K562 (cell line): ENCODE measurements around the gene SELENOO. TPM values are rescaled to one million over a fixed set of nuclear protein-coding genes. Genes with fewer than 3 reads are reported as not detected.

Experiments used
- CBFB ChIP-seq: sonication (generic); formaldehyde crosslinking; IDR thresholded peaks from 2 replicates; pipeline ENCODE4 v1.4.0; 2020; ENCODE audit warnings: mild to moderate bottlenecking, missing genetic modification reagents
- CEBPG ChIP-seq, 3 experiments: fragments of 200-800 bp in 1 of 3; sonication (Bioruptor generic) in 1 of 3; sonication (generic) in 1 of 3; formaldehyde crosslinking in 1 of 3; IDR thresholded peaks in 2 of 3; conservative IDR thresholded peaks in 1 of 3; 2 replicates each; pipeline versions ENCODE4 v1.6.1 to v1.8.0; 2016 to 2022; ENCODE audit warnings: missing compliant biosample characterization in 2 of 3, missing genetic modification characterization in 2 of 3, mild to moderate bottlenecking in 1 of 3, missing genetic modification reagents in 1 of 3
- CSDE1 ChIP-seq, 2 experiments: fragments of 450-650 bp; IDR thresholded peaks; 2 replicates each; pipeline ENCODE4 v1.6.1; 2016; ENCODE audit warnings: mild to moderate bottlenecking in 1 of 2
- DDX20 ChIP-seq: fragments of 450-650 bp; IDR thresholded peaks from 2 replicates; pipeline ENCODE4 v1.6.1; 2016; ENCODE audit warnings: missing genetic modification characterization, low read depth, mild to moderate bottlenecking, missing compliant biosample characterization, moderate library complexity
- DEAF1 ChIP-seq: fragments of 450-650 bp; formaldehyde crosslinking; IDR thresholded peaks from 2 replicates; pipeline ENCODE4 v1.4.0; 2020; ENCODE audit warnings: mild to moderate bottlenecking, moderate library complexity
- FOXK2 ChIP-seq, 2 experiments: fragments of 450-650 bp; IDR thresholded peaks in 1 of 2; conservative IDR thresholded peaks in 1 of 2; 2 replicates each; pipeline ENCODE4 v1.6.1; 2016; ENCODE audit warnings: low read depth in 2 of 2, mild to moderate bottlenecking in 1 of 2
- KDM2B ChIP-seq: fragments of 250-450 bp; sonication (Bioruptor Pico); IDR thresholded peaks from 2 replicates; pipeline ENCODE4 v1.8.0; 2021; ENCODE audit warnings: mild to moderate bottlenecking, moderate library complexity
- MEF2A ChIP-seq: IDR thresholded peaks from 2 replicates; pipeline ENCODE4 v1.6.1; 2011; ENCODE audit warnings: low read depth, mild to moderate bottlenecking, low read length, moderate library complexity; ENCODE audit not compliant: control insufficient read depth
- NCOR1 ChIP-seq: fragments of 450-650 bp; IDR thresholded peaks from 2 replicates; pipeline ENCODE4 v1.6.1; 2016; ENCODE audit warnings: mild to moderate bottlenecking, moderate library complexity
- SAFB ChIP-seq: fragments of 200-400 bp; formaldehyde crosslinking; IDR thresholded peaks from 2 replicates; pipeline ENCODE4 v1.6.1; 2017; ENCODE audit warnings: low read depth, low read length, borderline replicate concordance
- SMAD1 ChIP-seq: fragments of 150-350 bp; IDR thresholded peaks from 2 replicates; pipeline ENCODE4 v1.6.1; 2014; ENCODE audit warnings: low read length, low read depth; ENCODE audit not compliant: partially characterized antibody
- ZFP91 ChIP-seq: sonication (generic); formaldehyde crosslinking; IDR thresholded peaks from 2 replicates; pipeline ENCODE4 v1.8.0; 2022; ENCODE audit warnings: mild to moderate bottlenecking, missing genetic modification reagents
- ZNF551 ChIP-seq: fragments of 250-450 bp; sonication (Bioruptor Pico); IDR thresholded peaks from 2 replicates; pipeline ENCODE4 v1.5.0; 2021; ENCODE audit warnings: mild to moderate bottlenecking, moderate library complexity
- ZZZ3 ChIP-seq: fragments of 450-650 bp; IDR thresholded peaks from 2 replicates; pipeline ENCODE4 v1.6.1; 2016; ENCODE audit warnings: antibody characterized with exemption, mild to moderate bottlenecking, moderate library complexity
- polyA plus RNA-seq, 8 experiments: library from polyadenylated mRNA; depleted of rRNA in 4 of 8; stranded (reverse) in 5 of 8; unstranded in 3 of 8; fragments of >200 nt; fragmentation: Nextera tagmentation in 2 of 8; fragmentation: Illumina TruSeq in 1 of 8; extraction: Ambion mirVana in 2 of 8; extraction: Trizol in 1 of 8; gene quantifications; 2 replicates each; pipeline versions ENCODE4 v1.2.1 to v1.2.3, GENCODE V29; 2011 to 2014; ENCODE audit warnings: inconsistent platforms in 1 of 8, missing spikeins in 1 of 8
- total RNA-seq, 7 experiments: library from RNA; depleted of rRNA in 6 of 7; stranded (reverse); fragments of >200 nt in 6 of 7; fragmentation: Illumina TruSeq in 2 of 7; extraction: Trizol in 2 of 7; gene quantifications; 2 replicates each; pipeline versions ENCODE4 v1.2.1 to v1.2.3, GENCODE V29; 2011 to 2021; ENCODE audit warnings: low replicate concordance in 1 of 7

The SELENOO gene
- total and polyA plus RNA-seq, 9 of the 15 experiments (the other 6 are each of a cell fraction or from before 2014, with no cell fraction given) = 0.37 to 24.9 (median 8.3) TPM

GRCh38 chr22:50245214-50246072, 44.6 kb downstream of the SELENOO start (continued):
- no peak for TF ChIP-seq ZFP91 (CRISPR knock-in tag)
- TF ChIP-seq MEF2A = no peak
- no peak for TF ChIP-seq DEAF1
- TF ChIP-seq NCOR1 = no peak
- TF ChIP-seq FOXK2 (conservative IDR thresholded peaks at IDR 0.05 in 1 of 2, IDR thresholded peaks at IDR 0.05 in 1 of 2; ENCODE audit: low read depth in 2 of 2) = no peak
- TF ChIP-seq ZNF551 (CRISPR knock-in tag) = no peak
- TF ChIP-seq DDX20 = no peak
- TF ChIP-seq CSDE1 (IDR thresholded peaks at IDR 0.05) = no peak
- no peak for TF ChIP-seq KDM2B (CRISPR knock-in tag)
- no peak for TF ChIP-seq SMAD1
- no peak for TF ChIP-seq SAFB
- no peak for TF ChIP-seq CEBPG (CRISPR knock-in tag; IDR thresholded peaks at IDR 0.05)
- TF ChIP-seq CEBPG (tag; conservative IDR thresholded peaks at IDR 0.05 in 1 of 2, IDR thresholded peaks at IDR 0.05 in 1 of 2) = no peak
- TF ChIP-seq CBFB = 0 out of 2 replicates have a peak, but pooled peaks have one; percentile 38
- no peak for TF ChIP-seq ZZZ3
